GM12801 (cell line): Measurements from ENCODE around the gene CLEC16A.

Experiments
- TF ChIP-seq, protein P1 (sequence below): IDR thresholded peaks from one replicate; pipeline ENCODE4 v1.5.1; 2011; ENCODE audit warnings: control low read depth; ENCODE audit not compliant: insufficient read length; ENCODE audit errors: extremely low read depth

Gene CLEC16A

GRCh38 chr16:11139326-11140097 is 195.1 kb downstream of the CLEC16A start:
- TF ChIP-seq, protein P1, sequence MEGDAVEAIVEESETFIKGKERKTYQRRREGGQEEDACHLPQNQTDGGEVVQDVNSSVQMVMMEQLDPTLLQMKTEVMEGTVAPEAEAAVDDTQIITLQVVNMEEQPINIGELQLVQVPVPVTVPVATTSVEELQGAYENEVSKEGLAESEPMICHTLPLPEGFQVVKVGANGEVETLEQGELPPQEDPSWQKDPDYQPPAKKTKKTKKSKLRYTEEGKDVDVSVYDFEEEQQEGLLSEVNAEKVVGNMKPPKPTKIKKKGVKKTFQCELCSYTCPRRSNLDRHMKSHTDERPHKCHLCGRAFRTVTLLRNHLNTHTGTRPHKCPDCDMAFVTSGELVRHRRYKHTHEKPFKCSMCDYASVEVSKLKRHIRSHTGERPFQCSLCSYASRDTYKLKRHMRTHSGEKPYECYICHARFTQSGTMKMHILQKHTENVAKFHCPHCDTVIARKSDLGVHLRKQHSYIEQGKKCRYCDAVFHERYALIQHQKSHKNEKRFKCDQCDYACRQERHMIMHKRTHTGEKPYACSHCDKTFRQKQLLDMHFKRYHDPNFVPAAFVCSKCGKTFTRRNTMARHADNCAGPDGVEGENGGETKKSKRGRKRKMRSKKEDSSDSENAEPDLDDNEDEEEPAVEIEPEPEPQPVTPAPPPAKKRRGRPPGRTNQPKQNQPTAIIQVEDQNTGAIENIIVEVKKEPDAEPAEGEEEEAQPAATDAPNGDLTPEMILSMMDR, result no peak

DNA sequence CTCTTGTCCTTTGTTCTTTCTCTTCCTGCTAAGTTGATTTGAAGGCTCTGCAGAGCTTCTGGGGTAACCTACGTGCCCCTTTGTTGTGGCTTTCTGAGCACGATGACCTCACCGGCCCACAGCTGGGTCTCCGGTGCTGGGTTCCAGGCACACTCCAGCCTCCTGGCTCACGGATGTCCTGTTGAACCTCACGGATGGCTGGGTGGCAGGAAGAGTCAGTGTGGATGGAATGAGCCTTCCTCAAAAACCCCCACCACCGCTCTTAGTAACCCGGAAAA is 195.7 kb downstream of the CLEC16A start:
- TF ChIP-seq, protein P1, result no peak

DNA sequence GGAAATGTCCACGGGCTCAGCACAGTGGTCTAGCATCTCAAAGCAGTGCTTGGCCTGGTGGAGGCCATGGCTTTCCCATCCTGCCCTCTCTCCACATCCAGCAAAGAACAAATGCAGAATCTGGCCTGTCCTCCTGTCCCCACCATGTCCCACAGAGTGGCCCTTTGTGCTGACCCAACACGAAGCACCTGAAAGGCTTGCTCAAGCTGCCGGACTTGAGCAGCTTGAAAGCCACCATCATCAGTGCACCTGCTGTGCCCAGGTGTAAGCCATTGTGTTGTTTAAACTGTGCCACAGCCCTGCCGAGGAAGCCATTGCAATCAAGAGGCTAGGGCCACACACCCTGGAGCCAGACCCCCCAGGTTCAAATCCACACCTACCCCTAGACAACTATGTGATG is 196.1 kb downstream of the CLEC16A start:
- TF ChIP-seq, protein P1, result no peak

DNA sequence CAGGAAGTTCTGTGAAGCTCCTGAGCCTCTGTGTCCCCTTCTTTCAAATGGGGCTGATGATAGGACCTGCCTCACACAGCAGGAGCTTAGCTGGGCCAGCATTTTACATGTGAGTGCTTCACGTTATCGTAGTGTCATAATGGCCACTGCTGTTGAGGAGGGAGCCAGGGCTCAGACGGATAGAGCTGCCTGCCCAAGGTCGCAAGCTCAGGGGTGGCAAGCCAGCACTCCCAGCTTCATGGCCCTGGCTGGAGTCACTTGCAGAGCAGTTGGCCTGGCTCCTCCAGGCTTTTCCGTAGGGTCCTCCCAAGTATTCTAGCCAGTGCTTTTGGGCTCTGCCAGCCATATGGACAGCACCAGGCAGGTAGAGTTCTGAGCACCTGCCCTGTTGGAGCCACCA is 196.5 kb downstream of the CLEC16A start:
- TF ChIP-seq, protein P1, result no peak

GRCh38 chr16:11141409-11142260 is 197.3 kb downstream of the CLEC16A start:
- TF ChIP-seq, protein P1, result no peak

GRCh38 chr16:11142261-11142630 is 197.9 kb downstream of the CLEC16A start:
- TF ChIP-seq, protein P1, result no peak

DNA sequence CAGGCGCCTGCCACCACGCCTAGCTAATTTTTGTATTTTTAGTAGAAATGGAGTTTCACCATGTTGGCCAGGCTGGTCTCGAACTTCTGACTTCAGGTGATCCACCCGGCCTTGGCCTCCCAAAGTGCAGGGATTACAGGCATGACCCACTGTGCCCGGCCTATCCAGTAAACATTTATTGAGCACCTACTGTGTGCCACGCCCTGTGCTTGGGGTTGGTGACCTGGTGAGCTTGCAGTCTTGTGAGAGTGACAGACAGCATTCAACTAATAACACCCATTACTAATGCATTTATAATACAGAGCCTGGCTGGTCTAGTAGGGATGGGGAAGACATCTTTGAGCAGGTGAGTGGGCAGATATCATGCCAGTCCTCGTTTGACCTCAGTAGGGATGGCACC is 198.6 kb downstream of the CLEC16A start:
- TF ChIP-seq, protein P1, result no peak
